GM21381 (cell line): Measurements from ENCODE around the gene ARAP2.
A peak's percentile ranks its signal among the peaks of the same experiment; 100 is the strongest.

Experiments used
- ATAC-seq: cut with Tn5 transposase; IDR thresholded peaks from one replicate; pipeline ENCODE4 v1.9.1; 2021; ENCODE audit warnings: mild to moderate bottlenecking, moderate library complexity; ENCODE audit not compliant: unreplicated experiment

ARAP2 gene

DNA sequence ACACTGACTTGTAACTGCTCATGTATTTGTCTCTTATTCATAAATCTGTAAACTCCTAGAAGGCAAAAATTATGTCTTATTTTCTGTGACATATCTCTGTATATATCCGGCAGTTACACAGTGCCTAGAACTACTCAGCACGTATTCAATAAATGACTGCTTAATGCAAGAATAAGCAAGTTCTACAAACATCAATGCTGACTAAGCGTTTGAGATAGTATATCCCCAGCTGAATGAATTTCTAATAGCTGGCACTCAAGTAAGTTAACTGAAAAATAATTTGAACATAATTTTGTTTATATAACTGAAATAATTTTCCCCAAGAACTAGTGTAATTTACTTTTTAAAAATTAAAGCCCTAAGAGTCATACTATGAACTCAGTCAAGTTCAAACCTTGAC is 113.7 kb downstream of the ARAP2 start:
- ATAC-seq = no peak

DNA sequence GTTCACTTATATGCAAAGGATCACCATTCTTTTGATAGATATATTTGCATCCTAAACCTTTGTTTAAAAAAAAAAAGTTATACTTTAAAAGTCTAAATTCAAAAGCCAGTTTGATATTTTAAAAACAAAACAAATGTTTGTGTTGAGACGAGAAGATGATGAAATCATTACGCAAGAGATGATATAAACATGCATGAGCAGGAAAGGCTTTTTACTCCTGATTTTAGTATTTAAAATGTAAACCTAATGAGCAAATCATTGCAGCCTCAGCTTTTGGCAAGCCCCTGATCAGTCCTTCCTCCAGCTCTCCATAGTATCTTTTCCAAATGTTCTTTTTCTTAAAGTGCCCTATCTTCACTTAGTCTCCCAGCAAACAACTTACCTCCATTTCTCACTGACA is 115.6 kb downstream of the ARAP2 start:
- ATAC-seq = no peak

DNA sequence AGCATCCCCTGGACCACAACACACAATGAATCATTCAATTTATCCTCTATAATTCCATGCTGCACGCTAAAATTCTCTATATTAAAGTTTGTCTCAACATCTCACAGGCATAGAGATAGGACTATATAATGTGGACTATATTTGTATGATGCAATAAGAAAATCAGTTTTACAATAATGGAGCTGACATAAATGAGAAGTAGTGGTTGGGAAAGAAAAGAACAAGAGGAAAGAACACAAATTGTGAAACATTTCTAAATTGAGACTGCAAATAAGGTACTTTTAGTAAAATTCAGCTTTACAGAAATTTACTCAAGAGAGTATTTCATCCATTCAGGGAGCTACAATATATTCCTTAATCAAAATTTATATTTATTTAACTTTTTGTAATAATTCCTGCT is 120.4 kb downstream of the ARAP2 start:
- no peak for ATAC-seq

DNA sequence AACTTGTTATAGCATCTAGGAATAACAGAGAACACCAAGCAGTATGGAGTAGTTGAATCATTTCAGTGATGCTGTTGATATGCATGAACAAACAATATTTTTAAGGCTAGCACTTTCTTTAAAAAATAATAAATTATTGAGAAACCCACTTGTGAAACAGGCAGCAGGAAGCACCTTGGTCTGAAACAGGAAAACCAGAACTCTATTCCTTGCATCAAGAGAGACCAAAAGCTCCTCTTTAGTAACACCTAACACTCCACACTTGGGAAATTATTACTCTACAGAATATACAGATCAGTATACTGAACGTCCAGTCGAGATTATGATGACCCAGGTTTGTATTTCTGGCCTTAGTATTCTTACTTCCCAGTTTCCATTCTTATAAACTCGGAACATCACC is 129.0 kb downstream of the ARAP2 start:
- no peak for ATAC-seq

DNA sequence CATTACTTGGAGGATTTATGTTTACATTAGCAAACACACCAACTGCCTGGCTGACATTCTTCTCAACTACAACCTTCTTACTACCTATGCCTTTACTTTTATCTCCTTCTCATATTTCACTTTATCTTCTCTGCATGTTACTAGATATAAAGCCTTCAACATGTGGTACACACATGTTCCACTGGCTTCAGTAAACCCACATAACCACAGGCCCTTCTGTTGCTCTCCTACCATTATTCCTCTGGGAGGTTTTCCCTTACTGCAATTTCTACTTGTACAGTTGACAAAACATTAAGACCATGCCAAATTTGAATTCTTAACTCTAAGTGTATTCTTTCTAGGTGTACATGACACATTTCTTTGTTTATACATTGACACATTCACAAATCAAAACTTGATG is 133.1 kb downstream of the ARAP2 start:
- ATAC-seq = no peak

DNA sequence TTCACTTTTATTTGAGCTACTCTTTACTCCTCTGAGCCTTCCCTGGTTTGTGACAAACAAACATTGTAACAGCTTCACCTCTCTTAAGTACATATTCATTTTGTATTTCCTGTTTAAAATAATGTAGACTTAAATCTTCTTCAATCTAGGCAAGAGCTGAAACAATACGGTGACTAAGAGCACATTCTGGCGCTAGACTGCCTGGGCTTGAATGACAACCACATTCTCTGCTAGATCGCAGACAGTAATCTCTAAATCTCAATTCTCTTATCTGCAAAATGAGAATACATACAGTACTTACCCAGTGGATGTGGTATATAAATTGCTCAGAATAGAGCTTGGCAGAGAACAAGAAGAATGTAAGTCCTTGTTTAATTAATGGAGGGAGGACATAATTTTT is 144.8 kb downstream of the ARAP2 start:
- no peak for ATAC-seq

DNA sequence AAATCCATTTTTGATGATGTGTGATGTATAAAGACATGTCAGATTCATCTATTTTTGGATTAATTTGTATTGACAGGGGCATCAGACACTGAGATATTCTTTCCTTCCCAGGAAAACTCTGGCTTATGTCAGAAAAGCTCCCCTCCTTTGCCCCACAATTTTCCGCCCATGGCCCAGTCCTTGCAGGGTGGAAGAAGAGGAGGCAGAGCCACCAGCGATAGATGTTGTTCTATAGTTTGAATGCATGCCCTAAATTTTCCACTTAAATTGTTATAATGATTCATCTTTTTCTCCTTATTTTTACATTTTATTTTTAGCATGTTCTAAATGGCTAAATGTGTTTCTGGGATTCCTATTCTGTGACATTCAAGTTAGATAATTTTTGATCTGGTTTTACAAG is 149.3 kb downstream of the ARAP2 start:
- no peak for ATAC-seq

DNA sequence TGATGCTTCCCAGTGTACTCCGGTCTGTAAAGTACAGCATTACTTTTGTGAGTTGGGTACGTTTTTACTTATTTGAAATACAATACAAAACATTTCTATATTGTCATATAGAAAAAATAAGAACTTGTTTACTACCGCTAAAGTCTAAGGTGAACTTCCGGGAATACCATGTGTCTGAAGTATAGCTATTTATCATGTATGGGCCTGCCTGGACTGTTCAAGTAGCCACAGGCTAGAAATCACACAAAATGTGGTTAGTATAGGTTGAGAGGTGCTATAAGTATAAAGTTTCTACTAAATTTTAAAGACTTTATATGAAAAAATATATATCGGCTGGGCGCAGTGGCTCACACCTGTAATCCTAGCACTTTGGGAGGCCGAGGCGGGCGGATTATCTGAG is 152.3 kb downstream of the ARAP2 start:
- ATAC-seq = no peak

DNA sequence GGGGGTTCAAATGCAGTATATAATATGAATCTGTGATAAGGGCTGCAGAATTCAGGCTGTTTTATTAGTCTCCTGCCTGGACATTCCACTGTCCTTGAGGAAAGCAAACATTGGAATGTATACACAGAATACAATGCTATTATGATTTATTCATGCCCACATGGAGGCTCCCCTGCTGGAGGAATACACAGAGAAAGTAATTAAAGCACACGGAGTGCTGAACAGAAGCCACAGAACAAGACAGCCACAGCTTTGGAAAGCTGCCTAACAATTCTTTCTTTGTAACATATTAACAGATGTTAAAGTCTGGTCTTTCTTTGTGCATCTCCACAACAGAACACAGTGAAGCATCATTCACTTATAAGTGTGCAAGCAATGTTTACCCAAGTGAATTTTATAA is 155.8 kb downstream of the ARAP2 start:
- ATAC-seq = no peak

DNA sequence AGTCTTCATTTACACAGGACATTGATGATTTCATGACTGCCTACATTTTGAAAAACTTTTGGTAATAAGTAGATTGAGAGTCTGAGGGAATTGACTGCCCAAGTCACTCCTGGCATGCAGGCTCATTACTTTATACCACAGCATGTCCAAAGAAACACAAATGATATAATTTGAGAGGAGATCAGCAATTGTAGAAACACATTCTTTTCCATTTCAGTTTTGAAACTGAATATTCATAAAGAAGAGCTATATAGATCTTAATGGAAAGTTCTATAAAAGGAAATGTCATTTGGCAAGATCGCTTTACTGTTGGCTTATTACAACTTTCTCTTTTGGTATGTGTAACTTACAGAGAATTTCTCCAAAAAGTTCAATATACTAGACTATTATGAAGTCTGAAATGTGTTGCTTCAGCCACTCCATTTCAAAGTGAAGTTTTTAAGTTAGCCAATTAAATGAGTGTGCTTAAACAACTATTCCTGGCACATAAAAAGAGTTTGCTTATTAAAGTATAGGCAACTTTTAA is 158.0 kb downstream of the ARAP2 start:
- no peak for ATAC-seq

DNA sequence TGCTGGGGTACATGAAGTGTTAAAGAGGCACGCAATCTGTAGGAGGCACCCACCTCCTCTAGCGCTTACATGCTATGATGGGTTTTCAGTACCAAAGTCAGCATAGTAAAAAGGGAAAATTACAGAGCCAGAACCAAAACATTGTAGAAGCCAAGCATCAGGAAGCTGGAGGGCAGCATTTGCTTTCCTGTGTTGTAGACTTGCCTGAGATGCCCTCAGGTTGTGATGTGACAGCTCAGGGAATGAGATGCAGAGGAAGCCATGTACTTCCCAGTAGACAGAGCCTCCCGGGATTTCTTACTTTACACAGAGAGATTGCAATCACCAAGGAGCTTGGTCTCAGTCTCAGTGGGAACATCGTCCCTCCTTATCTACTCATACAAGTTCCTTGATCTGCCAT is 161.5 kb downstream of the ARAP2 start:
- no peak for ATAC-seq

DNA sequence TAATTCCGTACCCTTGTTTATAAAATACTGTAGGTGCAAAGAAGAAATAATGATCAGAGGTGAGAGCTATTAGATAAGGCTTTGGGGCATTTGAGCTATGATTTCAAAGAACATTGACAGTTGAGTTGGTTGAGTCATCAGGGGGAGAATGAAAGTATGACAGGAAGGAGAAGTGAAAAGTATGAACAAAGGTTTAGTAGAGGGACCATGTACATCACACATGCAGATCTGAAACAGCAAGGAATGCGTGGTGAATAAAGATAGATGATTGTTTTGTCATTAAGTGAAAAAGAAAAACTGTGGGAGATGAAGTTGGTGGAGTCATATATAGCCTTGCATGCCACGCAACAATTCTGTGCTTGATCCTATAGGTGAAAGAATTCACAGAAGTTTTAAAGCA is 163.1 kb downstream of the ARAP2 start:
- ATAC-seq = peak; percentile 96

DNA sequence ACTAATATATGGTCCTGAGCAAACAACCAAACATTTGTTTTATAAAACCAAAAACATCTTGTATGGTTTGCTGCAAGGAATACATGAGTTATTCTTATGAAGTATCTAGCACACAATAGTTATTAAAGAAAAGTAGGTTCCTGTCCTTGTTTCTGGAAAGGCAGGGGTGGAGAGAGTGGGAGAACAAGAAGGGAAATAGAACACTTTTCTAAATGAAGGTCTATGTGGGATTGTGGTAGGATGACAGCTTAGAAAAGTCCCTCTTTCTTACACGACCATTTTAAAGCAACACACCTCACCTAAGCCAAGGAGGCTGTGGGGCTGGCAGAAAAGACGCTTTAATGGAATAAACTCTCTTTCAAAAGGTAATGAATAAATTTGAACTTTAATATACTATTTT is 164.6 kb downstream of the ARAP2 start:
- ATAC-seq = no peak

DNA sequence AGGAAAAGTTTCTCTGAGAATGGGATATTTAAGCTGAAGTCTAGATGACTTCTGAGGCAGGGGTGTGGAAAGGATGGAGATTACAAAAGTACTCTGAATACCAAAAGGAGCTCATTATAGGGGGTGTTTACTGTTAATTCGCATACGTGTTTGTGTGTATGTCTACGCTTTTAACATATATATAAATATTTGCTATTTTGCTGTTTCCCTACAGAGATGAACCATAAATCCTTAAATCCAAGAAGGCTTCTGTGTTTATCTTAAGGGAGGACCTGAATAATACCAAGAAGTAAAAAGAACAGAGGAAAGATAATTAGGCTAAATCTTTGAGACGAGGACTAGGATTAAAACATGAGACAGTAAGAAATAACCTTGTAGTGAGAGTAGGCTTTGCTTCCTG is 166.0 kb downstream of the ARAP2 start:
- ATAC-seq = no peak

DNA sequence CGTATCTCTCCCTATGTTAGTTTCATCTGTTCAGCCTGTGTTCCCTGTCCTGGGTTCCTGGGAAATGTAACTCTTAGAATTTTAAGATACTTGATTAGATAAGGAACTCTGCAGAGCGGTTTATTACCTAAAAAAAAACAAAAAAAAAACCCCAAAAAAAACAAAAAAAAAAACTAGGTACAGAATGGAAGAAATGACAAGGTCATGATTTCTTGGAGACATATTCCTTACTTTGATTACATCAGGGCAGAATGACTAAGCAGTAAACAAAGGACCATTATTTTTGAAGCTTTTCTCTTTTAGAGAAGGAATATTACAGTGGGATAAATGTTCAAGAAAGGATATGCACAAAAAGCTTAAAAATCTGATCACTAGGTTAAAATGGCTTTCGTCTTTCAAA is 171.8 kb downstream of the ARAP2 start:
- ATAC-seq = no peak

DNA sequence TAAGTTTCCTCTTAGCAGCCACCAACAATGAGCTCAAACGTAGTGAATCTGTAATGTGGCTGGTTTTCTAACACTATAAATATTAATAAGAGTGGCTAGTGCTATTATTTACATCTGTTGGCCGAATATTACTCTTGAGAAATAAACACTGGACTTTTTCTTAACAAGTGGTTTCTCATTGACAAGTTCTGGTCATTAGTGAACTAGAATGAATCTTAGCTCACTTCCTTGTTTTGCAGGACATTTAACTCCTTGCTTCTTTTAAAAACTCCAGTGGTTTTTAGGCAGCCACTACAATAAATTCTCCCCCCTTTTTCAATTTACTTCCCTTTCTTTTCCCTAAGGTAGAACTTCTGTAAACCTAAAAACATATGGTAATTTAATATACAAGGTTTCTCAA is 177.2 kb downstream of the ARAP2 start:
- no peak for ATAC-seq

DNA sequence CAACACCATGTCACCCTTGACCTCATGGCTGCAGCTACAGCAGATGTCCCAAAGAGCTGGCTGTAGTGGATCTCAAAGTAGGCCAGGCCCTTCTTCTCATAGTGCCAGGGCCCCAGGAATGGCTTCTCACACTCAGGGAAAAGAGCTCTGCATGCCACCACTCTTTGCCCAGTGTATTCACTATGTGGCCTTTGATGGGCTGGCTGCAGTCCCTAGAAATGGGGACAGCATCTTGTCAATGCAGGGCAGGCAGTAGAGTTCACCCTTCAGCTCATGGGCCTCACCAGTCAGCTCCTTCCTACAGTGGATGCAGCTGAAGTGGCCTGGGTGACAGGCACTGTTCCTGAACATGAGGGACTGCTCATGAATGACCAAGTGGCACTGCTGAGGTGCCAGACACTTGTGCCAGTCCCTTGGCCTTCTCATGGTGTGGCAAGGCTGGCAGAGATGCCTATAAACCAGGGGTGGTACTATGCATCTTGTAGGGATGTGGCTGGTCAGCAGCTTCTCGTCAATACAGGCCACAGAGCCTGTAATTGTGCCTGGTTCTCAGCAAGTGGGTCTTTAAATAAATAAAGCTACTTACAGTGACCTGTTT is 178.9 kb downstream of the ARAP2 start:
- no peak for ATAC-seq

DNA sequence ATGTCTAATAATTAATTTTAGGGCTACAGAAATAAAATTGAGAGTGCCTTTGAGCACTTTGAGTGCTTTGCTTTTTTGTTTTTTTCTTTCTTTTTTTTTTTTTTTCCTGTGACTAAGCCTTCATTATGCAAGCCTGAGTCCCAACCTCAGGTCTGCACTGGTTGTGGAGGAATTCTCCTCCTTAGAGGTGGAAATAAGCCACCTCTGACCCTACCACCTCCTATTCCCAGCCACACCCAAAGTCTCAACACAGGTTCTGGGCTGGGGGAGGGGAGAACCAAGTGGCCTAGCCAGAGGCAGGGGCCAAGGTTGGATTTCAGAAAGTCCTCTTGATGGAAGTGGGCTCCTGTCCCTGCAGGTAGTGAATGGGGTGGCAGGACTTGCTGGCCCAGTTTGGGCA is 180.2 kb downstream of the ARAP2 start:
- no peak for ATAC-seq

DNA sequence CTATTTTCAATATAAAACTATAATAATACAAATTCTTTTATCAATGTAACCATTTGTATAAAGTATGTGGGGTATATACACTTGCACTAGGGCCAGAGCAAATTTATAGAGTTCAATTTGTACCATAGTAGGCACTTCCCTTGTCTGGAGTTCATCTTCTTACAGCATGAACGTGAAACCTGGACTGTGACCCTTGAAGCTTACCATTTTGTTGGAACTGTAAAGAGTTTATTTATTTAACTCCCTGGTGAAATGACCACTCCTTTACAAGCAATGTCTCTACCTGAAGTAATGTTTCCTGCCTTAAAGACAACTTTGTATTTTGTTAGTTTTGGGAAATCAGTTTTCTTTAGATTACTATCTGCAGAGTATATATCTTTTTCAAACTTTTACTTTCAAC is 188.2 kb downstream of the ARAP2 start:
- no peak for ATAC-seq

DNA sequence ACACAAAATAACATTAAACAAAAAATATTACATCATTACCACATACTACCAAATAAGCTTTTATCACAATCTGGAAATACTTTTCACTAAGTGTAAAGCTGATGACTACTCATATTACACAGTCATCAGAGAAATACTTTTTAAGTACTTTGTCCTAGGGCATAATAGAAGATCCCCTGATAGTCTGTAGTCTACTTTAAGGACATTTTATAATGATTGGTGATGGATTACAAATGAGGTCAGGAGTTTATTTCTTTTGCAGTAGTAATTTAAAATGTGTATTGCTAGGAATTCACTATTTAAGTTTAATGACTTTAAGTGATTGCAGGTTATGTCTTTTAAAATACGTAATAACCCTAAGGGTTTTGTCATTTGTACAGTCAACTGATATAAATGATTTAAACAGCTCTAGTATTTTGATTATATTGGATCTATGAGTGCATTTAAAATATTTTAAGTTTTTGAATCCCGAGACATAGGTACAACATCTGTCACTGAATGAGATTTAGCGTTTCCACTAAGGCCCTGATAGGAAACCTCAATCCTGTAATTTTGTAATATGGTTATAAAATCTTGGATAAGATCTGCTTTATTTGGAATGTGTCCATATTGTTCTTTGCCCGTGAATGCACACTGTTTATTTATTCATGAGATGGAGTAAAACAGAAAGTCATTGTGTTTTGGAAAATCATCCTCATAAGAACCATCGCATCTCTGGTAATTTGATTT is 189.5 kb downstream of the ARAP2 start:
- no peak for ATAC-seq

DNA sequence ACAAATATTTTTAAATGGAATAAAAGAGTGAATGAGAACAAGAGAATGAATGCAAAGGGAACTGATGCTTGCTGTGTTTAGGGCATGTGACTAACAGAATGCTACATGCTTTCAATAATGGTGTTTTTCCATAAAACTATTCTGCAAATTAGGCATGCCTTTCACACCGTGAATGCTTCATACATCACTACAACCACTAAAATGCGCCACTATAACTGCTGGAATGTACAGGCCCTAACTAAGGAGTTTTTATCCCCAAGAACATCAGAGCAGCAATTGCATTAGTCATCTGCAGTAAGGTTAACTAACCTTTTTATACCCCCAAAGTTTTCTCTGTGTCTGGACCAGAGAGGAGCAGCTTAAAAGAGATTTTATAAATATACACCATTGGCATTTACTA is 190.4 kb downstream of the ARAP2 start:
- no peak for ATAC-seq

DNA sequence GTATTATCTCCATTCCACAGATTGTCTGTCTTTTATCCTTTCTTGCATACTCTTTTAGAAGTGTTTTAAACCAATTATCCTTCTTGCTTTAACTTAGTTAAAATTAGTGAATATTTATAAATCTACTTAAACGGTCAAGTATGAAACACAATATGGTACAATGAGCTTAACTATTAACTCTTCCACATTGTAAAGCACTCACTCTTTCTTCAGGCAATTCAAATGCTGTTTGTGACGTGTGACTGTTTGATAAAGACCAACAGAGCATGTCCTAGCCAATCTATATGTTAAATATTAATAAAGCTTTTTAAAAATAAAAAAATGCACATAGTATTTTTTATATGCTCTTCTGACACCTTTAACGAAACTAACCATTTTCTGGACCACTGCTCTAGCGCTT is 192.7 kb downstream of the ARAP2 start:
- no peak for ATAC-seq

DNA sequence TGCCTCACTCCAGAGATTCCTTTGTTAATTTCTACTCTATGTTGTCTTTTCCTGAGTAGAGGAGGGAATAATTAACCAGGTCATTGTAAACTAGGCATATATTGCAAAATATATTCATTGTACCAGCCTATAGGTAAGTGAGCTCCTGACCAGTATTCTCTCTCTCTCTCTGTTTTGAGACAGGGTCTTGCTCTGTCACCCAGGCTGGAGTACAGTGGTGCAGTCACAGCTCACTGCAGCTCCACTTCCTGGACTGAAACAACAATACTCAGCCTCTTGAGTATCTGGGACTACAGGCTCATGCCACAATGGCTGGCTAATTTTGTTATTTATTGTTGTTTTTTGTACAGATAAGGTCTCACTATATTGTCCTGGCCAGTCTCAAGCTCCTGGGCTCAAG is 198.3 kb downstream of the ARAP2 start:
- no peak for ATAC-seq
